ENCODE measurements around the gene TCEAL8.

TCEAL8 gene

DNA sequence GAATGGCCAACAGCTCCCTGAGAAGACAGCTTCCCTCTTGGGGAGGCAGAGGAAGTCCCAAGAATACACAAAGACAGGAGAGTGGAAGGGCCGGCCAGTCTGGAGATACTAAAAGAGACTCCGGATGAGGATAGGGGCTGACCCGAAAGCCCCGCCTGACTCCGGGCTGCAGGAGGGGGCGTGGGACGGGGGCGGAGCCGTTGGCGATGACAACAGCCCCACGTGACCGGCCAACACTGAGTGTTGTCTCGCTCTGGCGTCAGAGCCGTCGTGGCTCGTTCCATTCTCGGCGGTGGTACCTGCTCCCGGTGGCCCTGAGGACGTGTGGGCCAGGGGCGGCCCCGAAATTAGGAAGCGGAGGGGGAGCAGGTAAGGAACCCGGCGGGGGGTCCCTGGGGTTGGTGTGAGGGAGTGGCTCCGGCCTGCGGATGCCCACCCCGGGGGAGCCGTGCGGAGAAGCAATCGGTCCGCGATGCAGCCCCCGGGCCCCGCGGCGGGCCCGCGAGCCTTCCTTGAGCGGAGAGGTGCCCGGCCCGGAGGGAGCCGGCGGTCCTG is 40.0 kb downstream of the TCEAL8 start, which contains the start of gene BEX4:
Gene BEX4 (plus strand): TSS at position 239 of the 555 bp plus-strand sequence. CDS start 1,046 bp downstream, outside the sequence.
- peak; percentile 57 for DNase-seq

DNA sequence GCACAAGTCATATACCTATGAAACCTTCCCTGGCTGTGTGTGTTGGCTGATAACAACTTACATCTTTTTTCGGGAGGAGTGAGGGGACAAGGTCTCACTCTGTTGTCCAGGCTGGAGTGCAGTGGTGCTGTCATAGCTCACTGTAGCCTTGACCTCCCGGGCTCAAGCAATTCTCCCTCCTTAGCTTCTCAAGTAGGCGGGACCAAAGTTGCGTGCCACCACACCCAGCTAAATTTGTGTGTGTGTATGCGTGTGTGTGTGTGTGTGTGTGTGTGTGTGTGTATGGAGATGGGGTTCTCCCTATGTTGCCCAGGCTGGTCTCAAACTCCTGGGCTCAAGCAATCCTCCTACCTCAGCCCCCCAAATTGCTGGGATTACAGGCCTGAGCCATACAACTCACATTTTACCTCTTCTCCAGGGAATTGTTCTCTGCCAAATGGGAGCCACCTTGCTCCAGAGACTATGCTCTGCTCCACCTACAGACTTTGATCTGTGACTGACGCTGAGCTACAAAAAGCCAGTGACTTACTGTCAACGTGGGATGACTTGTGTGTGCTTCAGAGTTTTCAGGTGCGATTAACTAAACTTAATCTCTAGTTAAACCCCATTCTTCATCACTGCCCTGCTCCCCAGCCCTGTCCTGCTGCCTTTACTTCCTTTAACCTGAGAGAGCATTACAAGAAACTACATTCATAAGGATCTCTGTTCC is 42.1 kb downstream of the TCEAL8 start:
- no peak for DNase-seq

DNA sequence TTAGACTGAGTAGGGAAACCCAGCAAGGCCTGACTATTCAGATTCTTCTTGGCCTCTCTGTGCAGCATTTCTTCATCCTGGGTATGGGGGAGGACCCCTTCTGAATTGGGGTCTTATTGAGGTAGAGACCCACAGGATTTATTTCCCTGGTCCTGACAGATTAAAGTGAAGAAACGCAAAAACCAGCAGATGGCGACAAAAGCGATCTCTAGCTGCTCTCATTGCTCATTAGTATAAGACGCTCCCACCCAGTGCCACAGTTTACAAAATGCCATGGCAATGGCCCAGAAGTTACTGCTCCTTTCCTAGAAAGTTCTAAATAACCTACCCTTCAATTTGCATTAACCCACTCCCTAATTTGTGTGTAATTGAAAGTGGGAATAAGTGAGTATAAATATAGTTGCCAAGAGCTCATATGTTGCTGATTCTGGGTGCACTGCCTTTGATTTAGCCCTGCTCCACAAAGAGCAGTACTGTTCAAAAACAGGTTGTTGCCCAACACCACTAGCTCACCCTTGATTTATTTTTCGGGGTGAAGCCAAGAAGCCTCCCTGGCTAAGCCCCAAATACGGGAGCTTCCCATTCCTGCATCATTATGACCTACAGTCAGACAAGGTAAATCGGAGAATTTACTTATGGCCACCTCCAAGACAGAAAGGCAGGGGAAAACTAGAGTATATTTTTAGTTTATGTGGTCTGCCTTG is 43.8 kb downstream of the TCEAL8 start:
- DNase-seq, result peak; percentile 15

DNA sequence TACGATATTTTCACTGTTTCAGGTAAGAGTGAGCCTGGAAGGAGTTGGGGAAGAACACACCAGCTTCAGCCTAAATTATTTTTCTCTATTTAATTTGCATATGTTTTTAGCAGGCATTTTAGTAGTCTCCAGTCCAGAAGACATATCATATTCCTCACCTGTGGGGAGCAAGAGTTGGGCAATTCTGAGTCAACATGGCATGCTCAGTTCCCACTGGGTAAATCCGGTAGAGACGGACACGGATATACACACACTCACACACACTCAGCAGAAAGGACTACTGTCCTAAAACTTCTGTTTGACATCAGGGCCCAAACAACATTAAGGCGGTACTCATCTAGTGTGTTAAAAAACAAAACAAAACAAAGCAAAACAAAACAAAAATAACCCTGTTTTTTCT is 44.9 kb downstream of the TCEAL8 start:
- no peak for DNase-seq

All from NCI-H1105 (cell line).